Kasumi-1 (cell line): ENCODE results near the gene CFAP70.
A peak's percentile ranks its signal among the peaks of the same experiment; 100 is the strongest.
"Not testable (repeated sequence)": the region's sequence is repeated elsewhere in the genome, so short reads cannot be mapped to it uniquely, and the experiment has no call there.

Experiments used
- DNase-seq, 2 experiments: peaks; one replicate each; lab custom pipeline; 2025; lab: John Stamatoyannopoulos, UW

Gene CFAP70

GRCh38 chr10:73358331-73359279, at the start of gene CFAP70:
TSS of gene CFAP70 (minus strand) at chr10:73358864. CDS start at chr10:73354796, 4,068 bp downstream.
- DNase-seq = peak; percentile 97 to 99

- no peak for DNase-seq
Measured at GRCh38 chr10:73408061-73408460, 49.4 kb upstream of the CFAP70 start.

GRCh38 chr10:73407495-73407894, 48.8 kb upstream of the CFAP70 start:
- DNase-seq = no peak

GRCh38 chr10:73406846-73407245, 48.2 kb upstream of the CFAP70 start:
- DNase-seq = no peak

- DNase-seq = no peak
Measured at GRCh38 chr10:73405556-73405955, 46.9 kb upstream of the CFAP70 start.

GRCh38 chr10:73404690-73405089, 46.0 kb upstream of the CFAP70 start:
- no peak for DNase-seq

- DNase-seq = no peak
Measured at GRCh38 chr10:73401636-73402035, 43.0 kb upstream of the CFAP70 start.

- no peak for DNase-seq
Measured at GRCh38 chr10:73399063-73399462, 40.4 kb upstream of the CFAP70 start.

GRCh38 chr10:73398024-73398423, 39.4 kb upstream of the CFAP70 start:
- peak in 1 of 2 experiments; percentile 23 for DNase-seq

- not testable (repeated sequence) for DNase-seq
Measured at GRCh38 chr10:73394325-73394724, 35.7 kb upstream of the CFAP70 start.

GRCh38 chr10:73388228-73388627, 29.6 kb upstream of the CFAP70 start:
- DNase-seq = no peak

- DNase-seq = no peak
Measured at GRCh38 chr10:73386583-73386982, 27.9 kb upstream of the CFAP70 start.

- no peak for DNase-seq
Measured at GRCh38 chr10:73379064-73379748, 20.5 kb upstream of the CFAP70 start.

- no peak for DNase-seq
Measured at GRCh38 chr10:73376679-73377078, 18.0 kb upstream of the CFAP70 start.

- DNase-seq = no peak
Measured at GRCh38 chr10:73368238-73368637, 9.6 kb upstream of the CFAP70 start.

GRCh38 chr10:73366381-73367298, 8.0 kb upstream of the CFAP70 start:
- no peak for DNase-seq

GRCh38 chr10:73364964-73365363, 6.3 kb upstream of the CFAP70 start:
- no peak for DNase-seq

GRCh38 chr10:73359492-73359891, 828 bp upstream of the CFAP70 start:
- no peak for DNase-seq

- DNase-seq = no peak
Measured at GRCh38 chr10:73357821-73358220, 843 bp downstream of the CFAP70 start.

- DNase-seq = no peak
Measured at GRCh38 chr10:73357166-73357565, 1.5 kb downstream of the CFAP70 start.

- DNase-seq = no peak
Measured at GRCh38 chr10:73344269-73344668, 14.4 kb downstream of the CFAP70 start.

GRCh38 chr10:73340121-73340520, 18.5 kb downstream of the CFAP70 start:
- DNase-seq = no peak
